Caki2 (cell line): ENCODE data around the gene MYD88. TPM values are rescaled to one million over a fixed set of nuclear protein-coding genes. Genes with fewer than 3 reads are reported as not detected.
A peak's percentile ranks its signal among the peaks of the same experiment; 100 is the strongest.

Experiments
- DNase-seq: peaks from one replicate; pipeline ENCODE4 v3.0.0-alpha.2; 2015; ENCODE audit warnings: low read depth
- in situ Hi-C: cut with HindIII; loops from 2 replicates; pipeline ENCODE4 v1.10.0; 2016; ENCODE audit warnings: low sequenced_read_pairs, low pct_unique_long_range_greater_than_20kb, mixed read lengths
- total RNA-seq: library from RNA; depleted of rRNA; stranded (reverse); fragments of >200 nt; shearing (Covaris generic); gene quantifications from 2 replicates; pipeline ENCODE4 v1.2.3, GENCODE V29; 2014; ENCODE audit warnings: low replicate concordance; rRNA removed

MYD88 gene
- 2.9 and 9.8 TPM in 2 replicates for total RNA-seq

- in situ Hi-C loops: no loop called here
- DNase-seq: peak; percentile 52
These were observed at the start of gene MYD88 for GRCh38 chr3:38138349-38139190. Gene MYD88, plus strand, starts transcription at chr3:38138661. Its CDS starts 40 bp downstream, at chr3:38138701.

GRCh38 chr3:38089163-38089562, 49.3 kb upstream of the MYD88 start:
- DNase-seq: no peak
- in situ Hi-C loops: no loop called here

GRCh38 chr3:38090453-38090852, 48.0 kb upstream of the MYD88 start:
- in situ Hi-C loops: no loop called here
- no peak for DNase-seq

GRCh38 chr3:38094999-38095398, 43.5 kb upstream of the MYD88 start:
- in situ Hi-C loops: no loop called here

GRCh38 chr3:38095669-38096483, 42.6 kb upstream of the MYD88 start:
- in situ Hi-C loops: no loop called here
- no peak for DNase-seq

More at GRCh38 chr3:38094999-38095398, 43.5 kb upstream of the MYD88 start:
- no peak for DNase-seq

- in situ Hi-C loops: no loop called here
- no peak for DNase-seq
These were observed 40.8 kb upstream of the MYD88 start for GRCh38 chr3:38097446-38098375.

- no peak for DNase-seq
- in situ Hi-C loops: no loop called here
These were observed 40.1 kb upstream of the MYD88 start for GRCh38 chr3:38098376-38098723.

- in situ Hi-C loops: no loop called here
- DNase-seq: no peak
These were observed 38.9 kb upstream of the MYD88 start for GRCh38 chr3:38099518-38099917.

GRCh38 chr3:38100498-38100897, 38.0 kb upstream of the MYD88 start:
- in situ Hi-C loops: no loop called here
- DNase-seq: no peak

GRCh38 chr3:38101811-38102443, 36.5 kb upstream of the MYD88 start:
- in situ Hi-C loops: no loop called here
- DNase-seq: no peak

- DNase-seq: no peak
- in situ Hi-C loops: no loop called here
These were observed 36.0 kb upstream of the MYD88 start for GRCh38 chr3:38102444-38102814.

- no peak for DNase-seq
- in situ Hi-C loops: no loop called here
These were observed 32.9 kb upstream of the MYD88 start for GRCh38 chr3:38105525-38105924.

- in situ Hi-C loops: no loop called here
- no peak for DNase-seq
These were observed 30.4 kb upstream of the MYD88 start for GRCh38 chr3:38107911-38108648.

GRCh38 chr3:38108649-38109579, 29.5 kb upstream of the MYD88 start:
- in situ Hi-C loops: no loop called here
- DNase-seq: no peak

GRCh38 chr3:38109580-38110313, 28.7 kb upstream of the MYD88 start:
- in situ Hi-C loops: no loop called here
- DNase-seq: no peak
